ENCODE results near the gene ZC3H7A. TPM values are rescaled to one million over a fixed set of nuclear protein-coding genes. Genes with fewer than 3 reads are reported as not detected.

ZC3H7A gene
- total and polyA plus RNA-seq, 4 donors, result 12.4 to 37.7 (median 24.7) TPM

DNA sequence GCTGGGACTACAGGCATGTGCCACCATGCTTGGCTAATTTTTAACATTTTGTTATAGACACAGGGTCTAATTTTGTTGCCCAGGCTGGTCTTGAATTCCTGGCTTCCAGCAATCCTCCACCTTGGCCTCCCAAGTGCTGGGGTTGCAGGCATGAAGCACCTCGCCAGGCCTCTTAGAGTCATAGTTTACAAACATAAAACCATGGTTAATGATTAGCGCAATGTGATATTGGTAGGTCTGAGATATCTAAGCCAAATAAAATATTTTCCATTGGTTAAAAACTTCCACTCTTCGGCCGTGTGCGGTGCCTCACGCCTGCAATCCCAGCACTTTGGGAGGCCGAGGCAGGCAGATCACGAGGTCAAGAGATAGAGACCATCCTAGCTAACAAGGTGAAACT lies 71.0 kb downstream of the ZC3H7A start:
- Histone ChIP-seq H3K27me3 (ENCODE audit: control insufficient read depth in 4 of 4, insufficient read depth in 4 of 4, low read length in 3 of 4) (no peaks in the 10 kb centered on the region), H3K9ac (ENCODE audit: low read depth in 1 of 2, low read length in 2 of 2) (no peak overlapping the region), H3K4me3 (ENCODE audit: low read depth in 1 of 3, low read length in 3 of 3) (no peak overlapping the region), H3K4me1 (ENCODE audit: control insufficient read depth in 4 of 4, insufficient read depth in 4 of 4, low read length in 3 of 4) (peaks cover 11 to 45% (median 16%) of the 10 kb centered on the region in 4 donors), H3K36me3 (ENCODE audit: control insufficient read depth in 4 of 4, insufficient read depth in 3 of 4, low read depth in 1 of 4, low read length in 3 of 4) (peaks cover 8 to 18% (median 15%) of the 10 kb centered on the region in 4 donors), H3K27ac (ENCODE audit: low read depth in 1 of 2, low read length in 2 of 2) (peak overlapping the region; percentile 2 to 57), H3K9me3 (ENCODE audit: control insufficient read depth in 4 of 4, low read length in 3 of 4) (no peaks in the 10 kb centered on the region)
- no peak for DNase-seq (ENCODE audit: low spot score)
- 36% methylated on average over 8 of the region's 8 CpGs for WGBS
- TF ChIP-seq, protein P1, sequence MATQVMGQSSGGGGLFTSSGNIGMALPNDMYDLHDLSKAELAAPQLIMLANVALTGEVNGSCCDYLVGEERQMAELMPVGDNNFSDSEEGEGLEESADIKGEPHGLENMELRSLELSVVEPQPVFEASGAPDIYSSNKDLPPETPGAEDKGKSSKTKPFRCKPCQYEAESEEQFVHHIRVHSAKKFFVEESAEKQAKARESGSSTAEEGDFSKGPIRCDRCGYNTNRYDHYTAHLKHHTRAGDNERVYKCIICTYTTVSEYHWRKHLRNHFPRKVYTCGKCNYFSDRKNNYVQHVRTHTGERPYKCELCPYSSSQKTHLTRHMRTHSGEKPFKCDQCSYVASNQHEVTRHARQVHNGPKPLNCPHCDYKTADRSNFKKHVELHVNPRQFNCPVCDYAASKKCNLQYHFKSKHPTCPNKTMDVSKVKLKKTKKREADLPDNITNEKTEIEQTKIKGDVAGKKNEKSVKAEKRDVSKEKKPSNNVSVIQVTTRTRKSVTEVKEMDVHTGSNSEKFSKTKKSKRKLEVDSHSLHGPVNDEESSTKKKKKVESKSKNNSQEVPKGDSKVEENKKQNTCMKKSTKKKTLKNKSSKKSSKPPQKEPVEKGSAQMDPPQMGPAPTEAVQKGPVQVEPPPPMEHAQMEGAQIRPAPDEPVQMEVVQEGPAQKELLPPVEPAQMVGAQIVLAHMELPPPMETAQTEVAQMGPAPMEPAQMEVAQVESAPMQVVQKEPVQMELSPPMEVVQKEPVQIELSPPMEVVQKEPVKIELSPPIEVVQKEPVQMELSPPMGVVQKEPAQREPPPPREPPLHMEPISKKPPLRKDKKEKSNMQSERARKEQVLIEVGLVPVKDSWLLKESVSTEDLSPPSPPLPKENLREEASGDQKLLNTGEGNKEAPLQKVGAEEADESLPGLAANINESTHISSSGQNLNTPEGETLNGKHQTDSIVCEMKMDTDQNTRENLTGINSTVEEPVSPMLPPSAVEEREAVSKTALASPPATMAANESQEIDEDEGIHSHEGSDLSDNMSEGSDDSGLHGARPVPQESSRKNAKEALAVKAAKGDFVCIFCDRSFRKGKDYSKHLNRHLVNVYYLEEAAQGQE (IDR thresholded peaks at IDR 0.05), result no peak
- TF ChIP-seq JUND (IDR thresholded peaks at IDR 0.05), result peak in 1 of 2 donors; percentile 65
- peak in 1 of 2 donors; percentile 65 for TF ChIP-seq RXRA (IDR thresholded peaks at IDR 0.05)
- TF ChIP-seq, protein P2, sequence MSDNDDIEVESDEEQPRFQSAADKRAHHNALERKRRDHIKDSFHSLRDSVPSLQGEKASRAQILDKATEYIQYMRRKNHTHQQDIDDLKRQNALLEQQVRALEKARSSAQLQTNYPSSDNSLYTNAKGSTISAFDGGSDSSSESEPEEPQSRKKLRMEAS (IDR thresholded peaks at IDR 0.05), result peak; percentile 28
- peak; percentile 56 to 82 for TF ChIP-seq EGR1 (IDR thresholded peaks at IDR 0.05; ENCODE audit: low read depth in 2 of 2)
- no peak for TF ChIP-seq GABPA (IDR thresholded peaks at IDR 0.05 in 1 of 2, conservative IDR thresholded peaks at IDR 0.05 in 1 of 2)
- peak; percentile 18 to 31 for TF ChIP-seq RAD21 (IDR thresholded peaks at IDR 0.05)
- TF ChIP-seq SP1 (IDR thresholded peaks at IDR 0.05), result peak; percentile 44
- peak; percentile 24 to 47 for TF ChIP-seq HNF4A (conservative IDR thresholded peaks at IDR 0.05)
- TF ChIP-seq, protein P3, sequence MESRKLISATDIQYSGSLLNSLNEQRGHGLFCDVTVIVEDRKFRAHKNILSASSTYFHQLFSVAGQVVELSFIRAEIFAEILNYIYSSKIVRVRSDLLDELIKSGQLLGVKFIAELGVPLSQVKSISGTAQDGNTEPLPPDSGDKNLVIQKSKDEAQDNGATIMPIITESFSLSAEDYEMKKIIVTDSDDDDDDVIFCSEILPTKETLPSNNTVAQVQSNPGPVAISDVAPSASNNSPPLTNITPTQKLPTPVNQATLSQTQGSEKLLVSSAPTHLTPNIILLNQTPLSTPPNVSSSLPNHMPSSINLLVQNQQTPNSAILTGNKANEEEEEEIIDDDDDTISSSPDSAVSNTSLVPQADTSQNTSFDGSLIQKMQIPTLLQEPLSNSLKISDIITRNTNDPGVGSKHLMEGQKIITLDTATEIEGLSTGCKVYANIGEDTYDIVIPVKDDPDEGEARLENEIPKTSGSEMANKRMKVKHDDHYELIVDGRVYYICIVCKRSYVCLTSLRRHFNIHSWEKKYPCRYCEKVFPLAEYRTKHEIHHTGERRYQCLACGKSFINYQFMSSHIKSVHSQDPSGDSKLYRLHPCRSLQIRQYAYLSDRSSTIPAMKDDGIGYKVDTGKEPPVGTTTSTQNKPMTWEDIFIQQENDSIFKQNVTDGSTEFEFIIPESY (IDR thresholded peaks at IDR 0.05), result peak; percentile 11
- TF ChIP-seq TAF1 (conservative IDR thresholded peaks at IDR 0.05), result no peak

DNA sequence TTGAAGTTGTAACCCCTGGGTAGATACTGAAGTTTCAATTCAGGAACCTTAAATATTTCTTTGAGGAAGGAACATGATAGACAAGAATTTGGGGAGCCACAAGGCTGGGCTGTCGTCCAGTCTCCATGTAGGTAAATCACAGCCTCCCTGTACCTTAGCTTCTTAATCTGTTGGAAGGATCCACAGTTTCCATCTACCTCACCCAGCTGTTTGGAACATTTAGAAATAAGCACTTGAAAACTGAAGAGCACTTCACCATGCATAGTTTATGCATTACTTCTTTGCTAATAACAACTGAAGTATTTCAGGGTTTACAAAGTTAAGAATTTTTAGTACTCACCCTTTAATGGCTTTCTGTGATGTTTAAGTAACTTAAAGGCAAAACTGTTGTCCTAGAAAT lies 71.6 kb downstream of the ZC3H7A start:
- TF ChIP-seq EGR1 (IDR thresholded peaks at IDR 0.05; ENCODE audit: low read depth in 2 of 2) (no peak), RAD21 (IDR thresholded peaks at IDR 0.05) (no peak), NR2F2 (IDR thresholded peaks at IDR 0.05) (no peak), RXRA (IDR thresholded peaks at IDR 0.05) (no peak)
- TF ChIP-seq, protein P2 (IDR thresholded peaks at IDR 0.05), result no peak
- TF ChIP-seq, protein P4, sequence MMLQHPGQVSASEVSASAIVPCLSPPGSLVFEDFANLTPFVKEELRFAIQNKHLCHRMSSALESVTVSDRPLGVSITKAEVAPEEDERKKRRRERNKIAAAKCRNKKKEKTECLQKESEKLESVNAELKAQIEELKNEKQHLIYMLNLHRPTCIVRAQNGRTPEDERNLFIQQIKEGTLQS (IDR thresholded peaks at IDR 0.05), result no peak
- WGBS, result 87% methylated on average over 1 of the region's 1 CpG
- H3K27me3 ChIP-seq (ENCODE audit: control insufficient read depth in 4 of 4, insufficient read depth in 4 of 4, low read length in 3 of 4), result no peaks in the 10 kb centered on the region
- H3K27ac ChIP-seq (ENCODE audit: low read depth in 1 of 2, low read length in 2 of 2), result peak overlapping the region; percentile 2 to 57
- no peak overlapping the region for H3K4me3 ChIP-seq (ENCODE audit: low read depth in 1 of 3, low read length in 3 of 3)
- peaks cover 11 to 22% (median 17%) of the 10 kb centered on the region in 4 donors for H3K36me3 ChIP-seq (ENCODE audit: control insufficient read depth in 4 of 4, insufficient read depth in 3 of 4, low read depth in 1 of 4, low read length in 3 of 4)
- H3K4me1 ChIP-seq (ENCODE audit: control insufficient read depth in 4 of 4, insufficient read depth in 4 of 4, low read length in 3 of 4), result peaks cover 11 to 45% (median 16%) of the 10 kb centered on the region in 4 donors
- H3K9me3 ChIP-seq (ENCODE audit: control insufficient read depth in 4 of 4, low read length in 3 of 4), result no peaks in the 10 kb centered on the region
- DNase-seq (ENCODE audit: low spot score), result no peak
- H3K9ac ChIP-seq (ENCODE audit: low read depth in 1 of 2, low read length in 2 of 2), result no peak overlapping the region
